GM19372 (cell line): ENCODE measurements around the gene RASGEF1C.

ENCODE experiments used
- ATAC-seq: cut with Tn5 transposase; IDR thresholded peaks from one replicate; pipeline ENCODE4 v1.9.1; 2021; ENCODE audit warnings: mild to moderate bottlenecking, low read depth, moderate library complexity; ENCODE audit not compliant: unreplicated experiment

The RASGEF1C gene

GRCh38 chr5:180161420-180162303, 47.3 kb downstream of the RASGEF1C start:
- ATAC-seq: no peak

DNA sequence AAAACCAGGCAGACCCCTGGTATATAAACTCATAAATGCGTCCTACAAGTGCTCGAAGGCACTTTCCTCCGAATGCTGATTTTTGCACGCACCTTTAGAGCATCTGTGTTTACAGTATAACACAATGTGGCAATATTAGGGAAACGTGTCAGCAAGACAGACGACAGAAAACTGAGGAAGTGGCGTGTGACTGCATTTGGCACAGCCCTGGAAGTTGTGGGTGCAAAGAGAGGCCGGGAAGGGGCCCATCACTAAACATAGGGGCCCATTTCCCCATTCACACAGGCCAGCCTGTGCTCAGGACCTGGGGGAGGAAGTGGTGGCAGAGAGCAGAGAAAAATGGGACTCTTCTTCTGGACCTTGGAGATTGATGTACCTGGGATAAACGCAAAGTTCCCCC, 48.2 kb downstream of the RASGEF1C start:
- no peak for ATAC-seq

DNA sequence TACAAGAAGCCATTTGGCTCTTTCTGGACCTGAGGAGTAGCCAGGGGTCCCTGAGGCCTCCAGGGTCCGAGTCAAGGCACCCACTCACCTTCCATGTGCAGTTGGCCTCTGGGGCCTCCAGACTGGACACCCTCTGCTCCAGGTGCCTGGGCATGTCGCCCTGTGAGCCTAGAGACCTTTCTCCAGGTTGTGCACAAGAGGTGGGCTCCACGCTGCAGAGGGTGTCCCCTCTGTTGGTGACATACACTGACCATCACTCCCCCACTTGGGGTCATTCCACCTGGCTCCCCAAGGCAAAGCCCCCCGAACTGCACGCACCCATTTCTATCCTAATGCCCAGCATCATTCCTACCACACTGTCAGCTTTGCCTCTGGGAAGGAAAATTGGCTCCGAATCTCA, 48.8 kb downstream of the RASGEF1C start:
- no peak for ATAC-seq

GRCh38 chr5:180159756-180160155, 49.3 kb downstream of the RASGEF1C start:
- no peak for ATAC-seq

DNA sequence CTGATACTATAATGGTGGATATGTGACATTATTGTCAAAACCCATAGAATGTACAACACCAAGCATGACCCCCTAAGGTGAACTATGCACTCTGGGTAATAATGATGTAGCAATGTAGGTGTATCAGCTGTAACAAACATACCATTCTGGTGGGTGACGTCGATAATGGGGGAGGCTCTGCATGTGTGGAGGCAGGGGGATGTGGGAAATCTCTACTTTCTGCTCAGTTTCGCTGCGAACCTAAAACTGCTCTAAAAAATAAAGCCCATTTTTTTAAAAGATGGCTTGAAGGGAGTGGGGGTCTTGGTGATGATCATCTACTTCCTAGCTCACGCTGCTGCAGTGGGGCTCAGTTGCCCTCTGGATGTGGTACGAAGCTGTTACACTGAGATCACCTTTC, 51.1 kb downstream of the RASGEF1C start:
- no peak for ATAC-seq

DNA sequence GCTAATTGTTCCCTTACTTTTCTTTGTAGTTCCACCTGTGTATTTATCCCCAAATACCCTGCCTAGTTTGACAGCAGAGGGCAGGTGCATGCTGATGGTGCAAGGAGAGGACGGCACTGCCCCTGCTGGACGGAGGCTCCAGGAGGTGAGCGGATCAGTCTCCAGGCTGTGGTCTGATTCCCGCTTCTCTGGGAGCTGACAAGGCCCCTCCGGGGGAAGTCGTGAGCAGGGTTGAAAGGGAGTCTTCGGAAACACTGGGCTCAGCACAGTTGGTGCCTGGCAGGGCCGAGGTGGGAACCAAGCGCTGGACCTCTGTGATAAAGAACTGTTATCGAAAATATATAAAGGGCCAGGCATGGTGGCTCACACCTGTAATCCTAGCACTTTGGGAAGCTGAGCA, 52.9 kb downstream of the RASGEF1C start:
- ATAC-seq: no peak

DNA sequence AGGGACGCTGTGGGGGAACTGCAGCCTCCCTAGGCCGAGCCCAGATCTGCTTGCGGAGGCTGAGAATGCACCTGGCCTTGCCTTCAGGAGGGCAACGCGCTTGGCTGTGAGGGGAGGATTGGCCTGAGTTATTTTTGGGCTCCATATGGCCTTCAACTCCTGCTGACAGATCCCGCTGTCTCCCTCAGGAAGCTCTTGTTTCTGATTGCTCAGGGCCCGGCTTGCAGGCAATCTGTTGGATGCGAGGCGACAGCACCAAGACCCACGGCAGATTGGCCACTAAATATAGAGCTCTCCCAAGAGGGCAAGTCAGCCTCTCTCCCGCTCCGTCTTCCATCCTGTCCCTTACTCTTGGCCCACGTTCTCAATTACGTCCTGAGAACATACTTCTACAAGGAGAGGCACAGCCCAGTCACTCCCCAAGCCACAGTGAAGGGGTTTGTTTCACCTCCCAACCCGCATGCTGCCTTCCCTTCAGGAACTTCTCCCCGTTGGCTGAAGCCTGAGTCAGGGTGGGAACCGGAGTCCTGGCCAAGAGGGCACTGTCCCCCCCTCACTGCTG, 53.6 kb downstream of the RASGEF1C start:
- ATAC-seq: no peak

- no peak for ATAC-seq
These were observed 54.1 kb downstream of the RASGEF1C start for GRCh38 chr5:180154821-180155364.

GRCh38 chr5:180153991-180154390, 55.0 kb downstream of the RASGEF1C start:
- ATAC-seq: no peak

DNA sequence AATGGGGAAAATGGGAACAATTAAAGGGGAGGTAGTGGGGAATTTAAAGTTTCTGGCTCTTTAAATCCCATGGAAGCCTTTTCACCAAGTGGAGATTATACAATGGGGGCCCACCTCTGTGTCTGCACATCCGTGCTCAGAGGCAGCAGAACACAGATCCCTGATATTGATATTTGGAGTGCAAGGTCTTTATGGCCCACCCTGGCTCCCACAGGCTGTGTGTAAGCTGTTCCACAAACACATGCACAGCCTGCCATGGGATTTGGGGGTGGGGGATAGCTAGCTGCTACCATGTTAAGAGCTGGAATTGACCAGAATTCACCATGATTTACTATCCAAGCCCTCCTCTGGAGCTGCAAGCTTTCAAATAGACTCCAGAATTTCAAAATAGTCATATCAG, 55.9 kb downstream of the RASGEF1C start:
- no peak for ATAC-seq

GRCh38 chr5:180143656-180144364, 65.2 kb downstream of the RASGEF1C start:
- no peak for ATAC-seq

DNA sequence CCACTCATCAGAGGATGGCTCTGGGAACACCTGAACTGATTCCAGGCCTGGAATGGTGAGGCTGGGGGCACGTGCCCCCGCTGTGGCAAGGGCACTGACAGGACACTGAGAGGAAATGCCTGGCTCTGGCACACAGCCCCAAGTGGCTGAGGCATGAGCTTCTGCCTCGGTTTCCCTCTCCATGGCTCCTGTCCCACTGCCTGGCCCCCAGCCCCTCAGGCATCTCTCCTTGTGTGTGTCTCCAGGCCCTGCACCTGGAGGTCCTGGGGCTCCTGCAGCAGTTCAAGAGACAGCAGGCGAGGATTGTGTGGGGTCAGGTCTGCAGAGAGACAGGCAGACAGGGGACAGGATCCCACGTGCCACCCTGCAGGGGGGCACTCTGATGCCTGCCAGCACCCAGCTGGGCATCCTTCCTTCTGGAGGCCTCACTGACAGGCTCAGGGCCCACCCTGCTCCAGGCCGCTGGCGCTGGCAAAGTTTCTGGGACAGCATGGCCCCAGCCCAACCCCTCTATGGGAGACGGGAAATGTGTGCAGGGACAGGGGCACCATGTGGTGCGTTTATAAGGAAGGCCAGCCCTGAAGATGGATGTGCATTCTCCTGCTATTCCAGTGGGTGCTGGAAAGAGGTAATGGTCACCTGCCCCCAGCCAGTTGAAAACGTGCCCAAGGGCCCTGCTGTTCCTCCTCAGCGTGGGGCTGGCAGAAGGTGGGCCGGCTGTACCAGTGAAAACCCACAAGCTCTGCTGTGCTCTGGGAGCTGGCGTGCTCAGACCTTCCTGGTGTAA, 66.0 kb downstream of the RASGEF1C start:
- no peak for ATAC-seq

GRCh38 chr5:180142021-180142765, 66.8 kb downstream of the RASGEF1C start:
- no peak for ATAC-seq

GRCh38 chr5:180141068-180141660, 67.8 kb downstream of the RASGEF1C start:
- no peak for ATAC-seq

GRCh38 chr5:180140571-180140970, 68.4 kb downstream of the RASGEF1C start:
- no peak for ATAC-seq

GRCh38 chr5:180140079-180140554, 68.9 kb downstream of the RASGEF1C start:
- no peak for ATAC-seq

GRCh38 chr5:180139731-180140055, 69.3 kb downstream of the RASGEF1C start:
- no peak for ATAC-seq

- no peak for ATAC-seq
These were observed 69.9 kb downstream of the RASGEF1C start for GRCh38 chr5:180138976-180139730.
